Jurkat, Clone E6-1 (cell line): ENCODE measurements around the gene C3.
A peak's percentile ranks its signal among the peaks of the same experiment; 100 is the strongest.
"Not testable (repeated sequence)": the region's sequence is repeated elsewhere in the genome, so short reads cannot be mapped to it uniquely, and the experiment has no call there.

Source experiments
- DNase-seq: peaks from one replicate; pipeline ENCODE4 v3.0.0-alpha.2; 2011; ENCODE audit warnings: low read depth, low spot score
- H3K4me3 ChIP-seq: 2 replicates; pipeline ENCODE4 v1.5.1; 2011; ENCODE audit warnings: mild to moderate bottlenecking, low read length, control low read depth, moderate library complexity

C3 gene

GRCh38 chr19:6678690-6679109 lies 41.8 kb downstream of the C3 start:
- DNase-seq = no peak
- H3K4me3 ChIP-seq = no peak overlapping the region

GRCh38 chr19:6677883-6678689 lies 42.4 kb downstream of the C3 start:
- no peak for DNase-seq
- H3K4me3 ChIP-seq = no peak overlapping the region

- H3K4me3 ChIP-seq = no peak overlapping the region
- no peak for DNase-seq
Observed at GRCh38 chr19:6677495-6677882, 43.0 kb downstream of the C3 start.

- DNase-seq = no peak
- no peak overlapping the region for H3K4me3 ChIP-seq
Observed at GRCh38 chr19:6676288-6676687, 44.2 kb downstream of the C3 start.

DNA sequence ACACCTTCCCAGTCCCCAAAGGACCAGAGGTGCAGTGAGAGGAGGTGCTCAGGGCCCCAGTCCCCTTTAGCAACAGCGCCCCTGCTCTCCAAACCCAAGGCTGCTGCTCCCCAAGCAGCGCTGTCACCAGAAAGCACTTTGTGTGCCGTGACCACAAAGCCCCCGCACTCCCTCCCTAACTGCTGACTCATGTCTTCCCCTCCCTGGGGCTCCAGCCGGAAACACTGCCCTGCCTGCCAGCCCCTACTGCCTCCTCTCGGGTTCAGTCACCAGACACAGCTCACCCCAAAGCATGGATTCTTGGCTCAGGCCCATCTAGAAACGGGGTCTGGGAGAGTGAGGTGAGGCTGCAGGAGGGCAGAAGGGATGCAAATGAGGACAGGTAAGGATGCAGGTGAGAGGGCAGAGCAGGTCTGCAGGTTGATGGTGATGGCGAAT lies 45.6 kb downstream of the C3 start:
- peak; percentile 77 for DNase-seq
- H3K4me3 ChIP-seq = no peak overlapping the region

DNA sequence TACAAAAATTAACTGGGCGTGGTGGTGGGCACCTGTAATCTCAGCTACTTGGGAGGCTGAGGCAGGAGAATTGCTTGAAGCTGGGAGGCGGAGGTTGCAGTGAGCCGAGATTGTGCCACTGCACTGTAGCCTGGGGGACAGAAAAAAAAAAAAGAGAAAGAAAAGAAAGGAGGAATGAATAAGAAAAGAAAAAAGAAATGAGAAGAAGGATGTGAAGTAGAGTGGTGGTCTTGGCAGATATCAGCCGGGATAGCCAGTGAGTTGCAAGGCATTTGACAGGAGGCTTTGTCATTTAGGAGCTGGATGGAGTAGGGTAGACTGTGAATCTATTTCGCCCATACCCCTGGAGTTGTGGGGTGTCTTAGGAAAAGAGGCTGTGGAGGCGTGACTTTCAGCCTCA lies 46.0 kb downstream of the C3 start:
- H3K4me3 ChIP-seq, DNase-seq: not testable (repeated sequence)

GRCh38 chr19:6672693-6673290 lies 47.7 kb downstream of the C3 start:
- no peak overlapping the region for H3K4me3 ChIP-seq
- DNase-seq = no peak

- DNase-seq = no peak
- H3K4me3 ChIP-seq = no peak overlapping the region
Observed at GRCh38 chr19:6671960-6672359, 48.5 kb downstream of the C3 start.

GRCh38 chr19:6668691-6669090 lies 51.8 kb downstream of the C3 start:
- DNase-seq = no peak
- H3K4me3 ChIP-seq = no peak overlapping the region

GRCh38 chr19:6667114-6667627 lies 53.3 kb downstream of the C3 start:
- DNase-seq = no peak
- no peak overlapping the region for H3K4me3 ChIP-seq

GRCh38 chr19:6664916-6665315 lies 55.5 kb downstream of the C3 start:
- no peak for DNase-seq
- H3K4me3 ChIP-seq = no peak overlapping the region

DNA sequence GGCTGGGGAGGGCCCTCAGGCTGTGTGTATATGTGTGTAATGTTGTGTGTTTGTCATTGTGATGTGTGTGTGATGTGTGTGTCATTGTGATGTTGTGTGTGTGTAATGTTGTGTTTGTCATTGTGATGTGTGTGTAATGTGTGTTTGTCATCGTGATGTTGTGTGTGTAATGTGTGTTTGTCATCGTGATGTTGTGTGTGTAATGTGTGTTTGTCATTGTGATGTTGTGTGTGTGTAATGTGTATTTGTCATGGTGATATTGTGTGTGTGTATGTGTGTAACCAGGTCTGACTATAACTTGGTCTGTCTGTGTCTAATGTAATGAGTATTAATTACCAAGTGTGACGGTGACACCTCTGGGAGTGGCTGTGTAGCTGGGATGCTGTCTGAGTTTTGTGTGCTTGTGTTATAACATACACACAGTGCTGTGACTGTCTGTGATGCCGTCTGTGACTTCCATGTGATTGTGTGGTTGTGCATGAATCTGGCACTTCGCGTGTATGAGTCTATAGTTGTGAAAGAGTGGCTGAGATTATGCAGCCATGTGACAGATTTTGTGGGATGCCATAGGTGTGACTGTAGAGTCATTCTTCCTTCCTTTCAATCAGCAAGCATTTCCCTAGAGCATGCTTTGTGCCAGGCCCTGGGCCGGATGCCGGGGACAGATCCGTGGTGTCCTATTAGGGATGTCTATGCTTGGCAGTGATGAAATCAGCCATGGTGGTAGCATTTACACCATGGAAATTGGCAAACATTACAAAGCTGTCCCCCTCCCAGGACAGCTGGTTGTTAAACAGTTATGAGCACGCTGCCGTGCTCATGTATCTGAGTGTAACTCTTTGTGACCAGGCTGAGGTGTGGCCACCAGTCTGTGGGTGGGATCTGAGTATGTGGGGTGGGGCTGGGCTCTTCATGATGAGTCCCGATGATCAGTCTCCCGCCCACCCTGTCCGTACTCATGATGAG lies 56.9 kb downstream of the C3 start:
- no peak for DNase-seq
- no peak overlapping the region for H3K4me3 ChIP-seq

GRCh38 chr19:6662702-6663101 lies 57.7 kb downstream of the C3 start:
- no peak for DNase-seq

GRCh38 chr19:6661509-6662244 lies 58.8 kb downstream of the C3 start:
- H3K4me3 ChIP-seq, DNase-seq: not testable (repeated sequence)

More at GRCh38 chr19:6662702-6663101, 57.7 kb downstream of the C3 start:
- no peak overlapping the region for H3K4me3 ChIP-seq

GRCh38 chr19:6660930-6661329 lies 59.5 kb downstream of the C3 start:
- no peak for DNase-seq
- H3K4me3 ChIP-seq = no peak overlapping the region

- DNase-seq, H3K4me3 ChIP-seq: not testable (repeated sequence)
Observed at GRCh38 chr19:6656390-6656789, 64.1 kb downstream of the C3 start.

DNA sequence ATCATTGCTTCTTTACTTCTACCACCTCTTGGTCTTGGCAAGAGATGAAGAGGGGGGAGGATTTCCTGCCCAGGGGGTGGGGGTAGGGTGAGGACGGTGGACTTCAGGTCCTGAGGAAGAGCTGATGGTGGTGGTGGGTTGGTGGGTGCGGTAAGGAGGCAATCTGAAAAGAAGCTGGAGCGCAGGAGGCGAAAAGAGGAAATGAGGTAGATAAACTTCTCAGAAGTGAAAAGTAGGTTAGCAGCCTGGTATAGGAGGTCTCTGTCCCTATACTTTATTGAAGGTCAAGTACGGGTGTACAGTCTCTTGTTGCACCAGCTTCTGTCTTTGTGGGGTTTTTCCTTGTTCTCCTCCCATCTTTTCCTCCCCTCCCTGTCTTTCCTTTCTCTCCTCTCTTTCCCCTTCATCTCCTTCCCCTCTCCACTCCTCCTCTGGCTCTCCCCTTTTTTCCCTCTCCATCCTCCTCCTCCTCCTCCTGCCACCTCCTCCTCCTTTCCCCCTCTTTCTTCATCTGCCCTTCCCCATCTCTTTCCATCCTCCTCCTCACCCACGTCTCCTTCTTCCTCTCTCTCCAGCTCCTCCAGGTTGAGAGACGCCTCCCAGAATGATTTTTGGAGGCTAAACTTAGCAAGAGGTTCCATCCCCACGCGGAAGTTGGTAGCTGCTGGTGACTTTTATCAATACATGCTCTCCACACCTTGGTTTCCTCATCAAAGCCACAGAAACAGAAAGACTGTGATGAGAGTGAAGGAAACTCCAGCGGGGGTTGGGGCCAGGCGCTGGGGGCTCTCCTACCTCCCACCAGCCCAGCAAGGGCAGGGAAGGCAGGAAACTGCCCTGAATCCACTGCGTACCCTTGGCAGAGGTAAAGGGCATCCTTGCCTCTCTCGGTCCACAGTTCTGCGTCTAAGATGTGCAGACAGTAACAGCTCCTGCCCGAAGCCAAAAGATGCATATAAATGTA lies 65.8 kb downstream of the C3 start:
- DNase-seq = peak; percentile 60

GRCh38 chr19:6652805-6653094 lies 67.7 kb downstream of the C3 start:
- no peak for DNase-seq

More for the DNA sequence above, 65.8 kb downstream of the C3 start:
- H3K4me3 ChIP-seq = peak overlapping the region; percentile 32

More at GRCh38 chr19:6652805-6653094, 67.7 kb downstream of the C3 start:
- H3K4me3 ChIP-seq = no peak overlapping the region
